GM18858 (cell line): Measurements from ENCODE around the gene ZNF592.

ENCODE experiments used
- ATAC-seq: cut with Tn5 transposase; IDR thresholded peaks from one replicate; pipeline ENCODE4 v1.9.1; 2021; ENCODE audit not compliant: unreplicated experiment

Gene ZNF592, protein sequence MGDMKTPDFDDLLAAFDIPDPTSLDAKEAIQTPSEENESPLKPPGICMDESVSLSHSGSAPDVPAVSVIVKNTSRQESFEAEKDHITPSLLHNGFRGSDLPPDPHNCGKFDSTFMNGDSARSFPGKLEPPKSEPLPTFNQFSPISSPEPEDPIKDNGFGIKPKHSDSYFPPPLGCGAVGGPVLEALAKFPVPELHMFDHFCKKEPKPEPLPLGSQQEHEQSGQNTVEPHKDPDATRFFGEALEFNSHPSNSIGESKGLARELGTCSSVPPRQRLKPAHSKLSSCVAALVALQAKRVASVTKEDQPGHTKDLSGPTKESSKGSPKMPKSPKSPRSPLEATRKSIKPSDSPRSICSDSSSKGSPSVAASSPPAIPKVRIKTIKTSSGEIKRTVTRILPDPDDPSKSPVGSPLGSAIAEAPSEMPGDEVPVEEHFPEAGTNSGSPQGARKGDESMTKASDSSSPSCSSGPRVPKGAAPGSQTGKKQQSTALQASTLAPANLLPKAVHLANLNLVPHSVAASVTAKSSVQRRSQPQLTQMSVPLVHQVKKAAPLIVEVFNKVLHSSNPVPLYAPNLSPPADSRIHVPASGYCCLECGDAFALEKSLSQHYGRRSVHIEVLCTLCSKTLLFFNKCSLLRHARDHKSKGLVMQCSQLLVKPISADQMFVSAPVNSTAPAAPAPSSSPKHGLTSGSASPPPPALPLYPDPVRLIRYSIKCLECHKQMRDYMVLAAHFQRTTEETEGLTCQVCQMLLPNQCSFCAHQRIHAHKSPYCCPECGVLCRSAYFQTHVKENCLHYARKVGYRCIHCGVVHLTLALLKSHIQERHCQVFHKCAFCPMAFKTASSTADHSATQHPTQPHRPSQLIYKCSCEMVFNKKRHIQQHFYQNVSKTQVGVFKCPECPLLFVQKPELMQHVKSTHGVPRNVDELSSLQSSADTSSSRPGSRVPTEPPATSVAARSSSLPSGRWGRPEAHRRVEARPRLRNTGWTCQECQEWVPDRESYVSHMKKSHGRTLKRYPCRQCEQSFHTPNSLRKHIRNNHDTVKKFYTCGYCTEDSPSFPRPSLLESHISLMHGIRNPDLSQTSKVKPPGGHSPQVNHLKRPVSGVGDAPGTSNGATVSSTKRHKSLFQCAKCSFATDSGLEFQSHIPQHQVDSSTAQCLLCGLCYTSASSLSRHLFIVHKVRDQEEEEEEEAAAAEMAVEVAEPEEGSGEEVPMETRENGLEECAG (N-terminal part only)

DNA sequence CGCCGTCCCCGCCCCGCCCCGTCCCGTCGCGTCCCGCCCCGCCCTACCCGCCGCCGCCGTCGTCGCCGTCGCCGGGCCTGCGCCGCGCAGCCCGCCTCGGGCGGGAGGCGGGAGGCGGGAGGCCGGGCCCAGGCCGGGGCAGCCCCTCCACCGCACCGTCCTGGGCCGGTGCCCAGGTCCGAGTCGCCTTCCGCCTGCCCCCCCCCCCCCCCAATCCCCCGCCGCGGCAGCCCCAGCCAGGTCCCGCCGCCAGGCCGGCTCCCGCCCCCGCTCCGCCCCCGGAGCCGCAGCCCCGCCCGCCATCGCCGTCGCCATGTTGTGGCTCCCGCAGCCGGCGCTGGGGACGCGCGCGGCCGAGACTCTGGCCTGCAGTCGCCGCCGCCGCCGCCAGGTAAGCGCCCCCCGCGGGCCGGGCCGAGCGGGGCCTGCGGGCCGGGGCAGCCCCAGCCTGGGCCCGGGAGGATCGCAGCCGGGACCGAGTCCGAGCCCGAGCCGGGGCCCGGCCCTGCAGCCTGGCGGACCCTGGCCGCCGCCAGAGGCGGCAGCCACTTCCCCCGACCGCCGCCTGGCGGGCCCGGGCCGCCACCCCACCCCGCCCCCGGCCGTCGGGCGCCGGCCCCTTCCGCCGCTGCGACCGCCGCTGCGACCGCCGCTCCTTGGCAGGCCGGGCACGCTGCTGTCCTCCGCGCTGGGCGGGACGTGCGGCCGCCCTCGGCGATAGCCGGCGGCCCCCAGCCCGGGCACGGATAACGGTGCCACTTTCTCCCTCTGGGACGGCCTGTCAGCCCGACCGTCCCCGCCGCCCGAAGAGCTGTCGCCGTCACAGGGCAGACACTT lies at the start of gene ZNF592:
Gene ZNF592 (plus strand): TSS at position 319 of the 837 bp plus-strand sequence. CDS start 34,084 bp downstream, outside the sequence.
- peak; percentile 31 for ATAC-seq

DNA sequence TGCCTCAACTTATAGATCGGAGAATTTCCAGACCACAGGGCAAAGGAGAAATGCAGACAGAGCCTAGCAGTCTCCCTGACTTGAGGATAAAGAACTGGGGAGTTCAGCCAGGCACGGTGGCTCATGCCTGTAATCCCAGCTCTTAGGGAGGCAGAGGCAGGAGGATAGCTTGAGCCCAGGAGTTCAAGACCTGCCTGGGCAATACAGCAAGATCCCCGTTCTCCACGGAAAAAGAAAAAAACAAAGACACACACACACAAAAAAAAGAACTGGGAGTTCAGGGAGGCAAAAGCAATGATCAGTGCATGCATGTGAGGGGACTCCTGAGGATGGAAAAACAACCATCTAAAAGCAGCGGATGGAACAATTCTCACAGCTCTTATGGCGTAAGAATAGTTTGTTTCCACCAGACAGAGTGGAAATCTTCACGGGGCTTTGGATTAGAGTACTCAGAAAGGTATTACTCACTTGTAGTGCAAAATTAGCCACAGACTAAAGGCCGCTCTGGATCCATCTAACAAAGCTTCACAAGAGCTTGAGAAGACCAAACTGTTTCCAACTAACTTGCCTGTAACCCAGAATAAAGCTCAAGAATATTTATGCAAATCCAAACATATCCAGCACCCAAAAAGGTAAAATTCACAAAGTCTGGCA lies 48.7 kb upstream of the ZNF592 start:
- no peak for ATAC-seq

DNA sequence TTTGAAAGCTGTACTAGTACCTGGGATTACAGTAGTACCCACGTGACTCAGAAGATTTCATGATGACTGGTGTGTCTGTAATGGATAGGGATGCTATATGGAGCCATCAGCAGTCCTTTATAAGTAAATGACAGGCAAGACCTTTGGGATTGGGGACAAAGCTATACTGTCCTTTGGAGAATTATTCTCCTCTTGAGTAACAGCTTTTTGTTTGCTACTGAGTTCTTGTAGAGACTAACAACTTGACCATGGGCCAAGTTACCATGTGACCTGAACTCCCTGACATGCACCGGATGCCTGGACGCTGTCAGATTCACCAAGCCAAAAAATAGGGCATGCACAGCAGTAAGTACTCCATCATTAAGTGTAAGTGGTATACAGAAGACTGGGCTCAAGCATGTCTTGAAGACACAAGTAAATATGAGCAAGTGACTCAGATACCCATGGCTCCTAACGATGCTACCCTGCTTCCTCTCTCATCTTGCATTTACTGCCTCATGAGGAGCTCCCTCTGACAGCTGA lies 45.4 kb upstream of the ZNF592 start:
- no peak for ATAC-seq

DNA sequence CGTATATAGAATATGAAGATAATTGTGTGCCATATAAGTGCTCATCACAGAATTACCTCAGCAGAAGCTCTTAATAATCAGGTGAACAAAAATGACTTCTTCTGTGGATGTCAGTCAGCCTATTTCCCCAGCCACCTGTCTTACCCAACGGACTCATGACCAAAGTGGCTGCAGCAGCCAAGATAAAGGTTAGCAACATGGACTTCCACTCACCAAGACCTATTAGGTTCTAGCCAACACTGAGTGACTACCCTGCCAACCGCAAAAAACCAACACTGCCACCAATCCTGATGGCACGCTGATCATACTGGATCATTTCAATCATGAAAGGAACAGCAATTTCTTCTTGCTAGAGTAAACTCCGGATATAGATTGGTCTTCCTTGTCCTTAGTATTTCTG lies 44.6 kb upstream of the ZNF592 start:
- ATAC-seq: no peak

DNA sequence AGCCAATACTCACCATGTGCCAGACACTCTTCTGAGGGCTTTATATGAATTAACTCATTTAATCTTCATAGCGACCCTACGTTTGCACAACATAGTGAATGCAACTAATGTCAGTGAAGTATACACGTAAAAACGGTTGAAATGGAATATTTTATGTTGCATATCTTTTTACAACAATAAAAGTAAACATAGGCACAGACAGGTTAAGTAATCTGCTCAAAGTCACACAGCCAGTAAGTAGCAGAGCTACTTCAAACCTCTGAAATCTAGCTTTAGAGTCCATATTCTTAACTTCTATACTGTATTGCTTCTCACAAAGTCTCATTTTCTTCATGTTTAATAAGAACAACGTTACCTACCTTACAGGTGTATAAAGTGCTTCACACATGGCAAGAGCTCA lies 34.0 kb upstream of the ZNF592 start:
- no peak for ATAC-seq

DNA sequence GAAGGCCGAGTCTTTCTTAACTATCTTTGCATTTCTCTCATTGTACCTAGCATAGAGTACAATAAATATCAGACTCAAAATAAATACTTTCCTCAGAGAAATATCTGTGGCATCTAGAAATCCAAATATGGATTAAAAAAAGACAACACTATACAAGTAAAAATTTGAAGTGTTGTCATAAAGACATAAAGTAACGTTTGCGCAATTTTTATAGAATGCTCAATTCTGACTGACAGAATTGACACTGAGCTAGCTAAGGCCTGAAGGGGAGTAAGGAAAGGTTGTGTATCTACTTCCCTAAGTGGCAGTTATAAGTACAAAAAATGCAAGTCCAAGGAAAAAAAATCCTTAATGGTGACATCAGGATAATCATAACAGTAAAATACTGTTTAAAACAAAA lies 33.6 kb upstream of the ZNF592 start:
- ATAC-seq: no peak

DNA sequence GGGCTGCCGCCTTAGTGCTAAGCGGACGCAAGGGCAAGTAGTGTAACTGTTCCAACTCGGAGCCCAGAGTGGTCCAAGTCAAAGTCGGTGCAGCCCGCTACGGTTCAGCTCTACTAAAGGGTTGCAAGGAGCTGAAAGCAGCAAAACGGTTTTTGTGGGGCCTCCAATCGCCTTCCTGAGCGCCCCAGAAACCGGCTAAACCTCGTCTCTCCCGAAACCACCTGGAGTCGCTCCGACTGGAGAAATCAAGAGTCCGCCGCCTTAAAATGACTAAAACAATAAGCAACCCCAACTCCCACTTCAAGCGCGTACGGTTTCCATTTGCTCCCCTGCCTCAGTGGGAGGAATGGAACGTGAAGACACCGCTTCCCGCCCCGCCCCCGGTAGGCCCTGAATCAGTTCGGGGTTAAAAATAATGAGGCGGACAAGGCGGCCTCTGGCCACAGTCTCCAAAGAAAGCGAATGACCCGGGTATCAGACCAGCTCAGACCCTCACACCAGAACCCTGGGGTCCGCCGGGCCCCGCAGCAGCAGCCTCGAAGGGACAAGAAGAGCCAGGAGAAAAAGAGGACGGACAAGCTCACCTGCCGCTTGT lies 32.9 kb upstream of the ZNF592 start:
- ATAC-seq: no peak

DNA sequence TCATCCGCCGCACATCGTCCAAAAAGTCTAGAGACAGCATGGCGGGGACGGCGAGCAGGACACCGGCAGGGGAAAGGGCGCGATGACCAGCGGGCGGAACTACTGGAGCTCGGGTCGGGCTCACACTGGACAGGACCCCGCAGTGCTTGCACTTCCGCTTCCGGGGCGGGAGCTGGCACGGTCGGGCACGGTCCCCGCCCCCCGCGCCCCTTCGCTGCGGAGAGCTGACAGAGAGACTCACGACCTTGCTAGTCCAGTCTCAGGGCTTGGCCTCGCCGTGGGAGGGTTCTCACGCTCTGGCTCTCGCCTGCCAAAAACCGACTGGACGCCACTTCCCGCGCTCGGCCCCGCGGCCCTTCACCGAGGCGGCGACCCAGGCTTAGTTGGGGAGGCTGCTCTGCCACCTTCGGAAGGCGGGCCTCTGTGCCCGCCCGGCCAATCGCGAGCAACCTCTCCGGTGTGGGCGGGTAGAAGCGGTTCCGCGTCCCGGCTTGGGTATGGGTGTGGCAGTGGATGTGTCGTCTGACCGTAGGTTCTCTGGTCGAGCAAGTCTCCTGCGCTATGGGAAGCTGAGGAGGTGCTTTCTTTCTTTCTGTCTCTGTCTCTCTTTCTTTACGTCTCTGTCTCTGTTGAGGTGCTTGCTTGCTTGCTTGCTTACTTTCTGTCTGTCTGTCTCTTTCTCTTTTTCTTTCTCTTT lies 32.2 kb upstream of the ZNF592 start, which contains the start of gene SEC11A:
Gene SEC11A (minus strand): TSS at position 104 of the 697 bp plus-strand sequence. CDS start 64 bp downstream, at position 40.
- ATAC-seq: peak; percentile 84

DNA sequence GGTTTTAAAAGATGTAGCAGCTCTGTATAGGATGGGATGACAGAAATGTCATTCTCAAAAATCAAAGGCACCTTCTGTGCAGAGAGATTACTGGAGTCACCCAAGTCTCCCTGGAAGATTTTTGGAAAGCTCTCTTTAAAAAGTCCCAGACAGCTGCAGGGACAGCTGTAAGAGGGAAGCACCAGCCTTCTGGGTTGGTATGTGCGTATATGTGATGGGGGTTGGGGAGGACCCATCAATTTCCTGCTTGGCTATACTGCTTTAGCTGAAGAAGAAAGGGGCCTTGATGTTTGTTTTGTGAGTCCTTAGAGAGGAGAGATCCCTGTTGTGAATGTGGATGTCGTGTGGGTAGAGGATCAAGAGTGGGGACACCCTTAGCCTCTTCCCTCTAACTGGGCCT lies 27.0 kb upstream of the ZNF592 start:
- ATAC-seq: no peak

DNA sequence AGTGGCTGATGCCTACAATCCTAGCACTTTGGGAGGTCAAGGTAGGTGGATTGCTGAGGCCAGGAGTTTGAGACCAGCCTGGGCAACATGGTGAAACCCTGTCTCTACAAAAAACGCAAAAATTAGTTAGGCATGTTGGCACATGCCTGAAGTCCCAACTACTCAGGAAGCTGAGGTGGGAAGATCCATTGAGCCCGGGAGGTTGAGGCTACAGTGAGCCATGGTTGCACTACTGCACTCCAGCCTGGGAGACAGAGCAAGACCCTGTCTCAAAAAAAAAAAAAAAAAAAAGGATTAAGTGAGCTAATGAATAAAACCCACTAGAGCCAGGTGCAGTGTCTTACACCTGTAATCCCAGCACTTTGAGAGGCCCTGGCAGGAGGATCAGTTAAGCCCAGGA lies 25.8 kb upstream of the ZNF592 start:
- no peak for ATAC-seq

DNA sequence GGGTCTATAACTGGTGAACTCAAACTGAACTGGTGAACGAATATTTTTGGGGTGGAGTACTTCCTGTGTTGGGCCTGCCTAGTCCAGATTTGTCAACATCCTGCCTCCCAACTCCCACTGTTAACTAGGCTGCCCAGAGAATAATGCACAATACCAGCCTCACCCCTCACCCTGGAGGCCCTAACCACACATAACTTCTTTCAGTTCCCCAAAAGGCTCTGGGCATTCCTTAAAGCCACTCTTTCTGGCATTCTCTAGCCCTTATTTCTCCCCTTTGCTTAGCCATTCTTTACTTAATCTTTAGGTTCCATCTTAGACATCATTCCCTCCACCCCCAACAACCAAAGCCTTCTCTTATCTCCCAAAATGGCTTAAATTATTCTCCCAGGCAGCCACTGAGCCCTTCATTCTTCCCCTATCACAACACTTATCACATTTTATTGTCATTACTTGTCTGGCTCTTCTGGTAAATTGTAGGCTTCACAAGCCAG lies 23.3 kb upstream of the ZNF592 start:
- no peak for ATAC-seq

DNA sequence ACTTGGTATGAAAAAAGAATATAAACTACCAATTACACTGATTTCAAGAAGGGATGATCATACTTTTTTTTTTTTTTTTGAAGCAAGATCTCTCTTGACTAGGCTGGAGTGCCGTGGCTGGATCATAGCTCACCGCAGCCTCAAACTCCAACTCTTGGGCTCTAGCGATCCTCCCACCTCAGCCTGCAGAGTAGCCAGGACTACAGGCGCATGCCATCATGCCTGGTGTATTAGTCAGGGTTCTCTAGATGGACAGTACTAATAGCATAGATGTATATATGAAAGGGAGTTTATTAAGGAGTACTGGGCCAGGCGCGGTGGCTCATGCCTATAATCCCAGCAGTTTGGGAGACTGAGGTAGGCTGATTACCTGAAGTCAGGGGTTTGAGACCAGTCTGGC lies 21.0 kb upstream of the ZNF592 start:
- ATAC-seq: no peak

DNA sequence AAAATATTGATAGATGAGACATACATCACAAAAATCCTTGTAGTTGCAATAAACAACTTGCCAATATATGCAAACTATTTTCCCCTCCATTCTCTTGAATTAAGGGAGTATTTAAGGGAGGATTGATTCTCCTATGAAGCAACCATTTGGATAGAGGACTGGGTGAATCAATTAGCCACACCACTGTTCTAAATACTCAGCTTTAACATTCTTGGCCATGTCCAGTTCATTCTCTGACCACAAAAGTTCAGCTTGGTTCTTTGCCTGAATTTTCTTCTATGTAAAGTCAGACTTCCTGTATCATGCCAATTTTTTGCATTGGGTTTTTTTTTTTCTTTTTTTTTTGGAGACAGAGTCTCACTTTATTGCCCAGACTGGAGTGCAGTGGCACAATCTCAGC lies 16.6 kb upstream of the ZNF592 start:
- ATAC-seq: no peak

DNA sequence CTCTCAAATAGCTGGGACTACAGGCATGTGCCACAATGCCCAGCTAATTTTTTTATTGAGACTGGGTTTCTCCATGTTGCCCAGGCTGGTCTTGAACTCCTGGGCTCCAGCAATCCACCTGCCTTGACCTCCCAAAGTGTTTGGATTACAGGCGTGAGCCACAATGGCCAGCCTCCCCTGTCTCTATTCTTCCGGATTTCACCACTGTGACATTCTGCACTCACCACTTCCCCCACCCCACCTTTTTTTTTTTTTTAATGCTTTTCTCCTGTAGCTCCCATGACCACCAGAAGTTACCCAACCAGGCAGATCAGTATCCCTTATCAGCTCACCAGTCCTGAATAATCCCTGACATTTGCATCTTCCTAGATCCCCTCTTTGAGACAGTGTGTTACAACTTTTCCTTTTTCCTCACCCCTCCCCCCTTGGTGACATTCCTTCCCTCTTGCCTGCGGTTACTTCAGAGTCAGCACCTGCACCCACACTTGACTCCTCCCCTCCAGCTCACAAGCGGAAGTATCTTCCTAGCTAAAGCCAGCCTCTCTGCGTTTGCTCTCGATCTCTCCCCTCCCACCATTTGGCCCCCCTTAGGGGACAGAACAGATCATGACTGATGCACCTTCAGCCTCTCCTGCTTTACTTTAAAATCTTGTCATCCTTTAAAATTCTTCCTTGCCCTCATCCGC lies 13.5 kb upstream of the ZNF592 start:
- ATAC-seq: peak; percentile 57

DNA sequence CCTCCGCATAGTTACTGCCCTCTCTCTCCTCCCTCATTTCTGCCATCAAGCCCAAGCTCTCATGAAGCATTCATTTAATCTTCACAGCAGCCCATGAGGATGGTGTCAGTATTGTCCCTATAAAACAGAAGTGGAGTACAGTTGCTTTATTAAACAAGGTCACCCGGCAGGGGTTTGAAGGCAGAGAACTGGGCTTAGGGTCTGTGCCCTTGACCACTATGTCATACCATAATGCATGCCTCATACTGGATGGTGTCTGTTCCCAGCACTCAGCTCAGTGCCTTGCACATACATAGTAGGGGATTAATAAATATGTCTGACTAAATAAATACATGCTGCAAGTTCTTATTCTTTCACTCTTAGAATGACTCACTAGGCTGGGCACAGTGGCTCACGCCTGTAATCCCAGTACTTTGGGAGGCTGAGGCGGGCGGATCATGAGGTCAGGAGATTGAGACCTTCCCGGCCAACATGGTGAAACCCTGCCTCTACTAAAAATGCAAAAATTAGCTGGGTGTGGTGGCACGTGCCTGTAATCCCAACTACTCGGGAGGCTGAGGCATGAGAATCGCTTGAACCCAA lies 12.8 kb upstream of the ZNF592 start:
- ATAC-seq: peak; percentile 31

DNA sequence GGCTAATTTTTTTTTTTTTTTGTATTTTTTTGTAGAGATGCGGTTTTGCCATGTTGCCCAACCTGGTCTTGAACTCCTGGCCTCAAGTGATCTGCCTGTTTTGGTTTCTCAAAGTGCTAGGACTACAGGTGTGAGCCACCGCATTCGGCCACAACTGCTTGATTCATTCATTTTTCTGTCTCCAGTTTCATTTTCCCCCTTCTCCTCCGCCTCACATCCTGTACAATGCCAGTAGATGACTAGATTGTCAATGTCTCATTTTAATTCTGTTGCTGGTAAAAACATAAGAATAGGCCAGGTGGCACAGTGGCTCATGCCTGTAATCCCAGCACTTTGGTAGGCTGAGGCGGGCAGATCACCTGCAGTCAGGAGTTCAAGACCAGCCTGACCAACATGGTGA lies 12.0 kb upstream of the ZNF592 start:
- peak; percentile 50 for ATAC-seq

DNA sequence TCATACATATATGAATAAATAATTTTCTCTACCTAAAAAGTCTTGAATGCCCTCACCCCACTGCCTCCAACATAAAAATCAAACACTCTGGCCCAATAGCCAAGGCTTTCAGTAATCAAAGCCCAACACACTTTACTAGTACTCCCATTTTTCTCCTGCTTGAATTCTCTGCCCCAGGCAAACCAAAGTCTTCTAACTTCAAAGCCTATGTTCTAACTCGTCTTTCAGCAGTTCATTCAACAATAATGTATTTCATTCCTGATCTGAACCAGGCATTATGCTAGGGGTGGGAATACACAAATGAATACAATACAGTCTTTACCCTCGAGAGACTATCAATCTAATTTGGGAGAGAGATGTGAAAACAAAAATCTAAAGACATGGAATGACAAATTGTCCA lies 11.4 kb upstream of the ZNF592 start:
- no peak for ATAC-seq
